Measurements from ENCODE around the gene ITPR3. TPM values are rescaled to one million over a fixed set of nuclear protein-coding genes. Genes with fewer than 3 reads are reported as not detected.

The ITPR3 gene
- polyA plus RNA-seq, 1 donor (not counting 4 experiments of a cell fraction or from before 2014, with no cell fraction given): 43.3 TPM

DNA sequence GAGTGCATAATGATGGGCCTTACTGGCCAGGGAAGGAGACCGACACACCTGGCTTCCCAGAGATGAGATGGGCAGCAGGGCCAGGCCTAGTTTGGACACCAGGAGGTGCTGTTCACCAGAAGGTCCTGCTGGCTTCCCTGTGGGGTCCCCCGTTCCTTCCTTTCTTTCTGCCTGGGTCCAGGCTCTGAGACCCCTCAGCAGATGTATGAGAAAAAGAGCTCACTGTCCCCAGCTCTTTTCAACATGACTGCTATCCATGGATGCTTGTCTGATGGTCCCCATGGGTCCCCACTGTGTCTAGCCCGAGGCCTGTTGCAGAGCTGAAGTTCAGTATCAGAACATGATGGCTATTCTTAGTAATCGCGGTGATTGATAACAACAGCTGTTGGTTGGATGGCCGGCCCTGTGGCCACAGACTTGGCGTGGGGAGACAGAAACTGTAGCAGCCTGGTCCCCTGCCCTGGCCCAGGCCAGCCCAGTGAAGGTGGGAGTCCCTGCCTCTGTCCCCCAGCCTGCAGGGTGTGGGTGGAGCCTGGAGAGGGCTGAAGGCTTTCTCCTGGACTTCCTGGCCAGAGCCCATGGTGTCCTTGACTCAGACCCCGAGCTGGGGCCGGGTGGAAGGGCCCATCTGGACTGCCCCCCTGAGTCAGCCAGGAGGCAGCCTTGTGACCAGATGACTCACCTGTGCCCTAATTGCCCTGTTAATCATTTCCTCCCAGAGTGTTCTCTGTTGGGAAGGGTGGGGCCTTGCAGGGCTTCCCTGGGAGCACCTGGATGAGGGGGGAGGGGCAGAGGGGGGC lies 31.2 kb upstream of the ITPR3 start:
- H3K9me3 ChIP-seq (ENCODE audit: control insufficient read depth, low read depth, low read length): no peaks in the 10 kb centered on the region
- TF ChIP-seq EZH2 (IDR thresholded peaks at IDR 0.05; ENCODE audit: low read length): no peak
- TF ChIP-seq, protein P1, sequence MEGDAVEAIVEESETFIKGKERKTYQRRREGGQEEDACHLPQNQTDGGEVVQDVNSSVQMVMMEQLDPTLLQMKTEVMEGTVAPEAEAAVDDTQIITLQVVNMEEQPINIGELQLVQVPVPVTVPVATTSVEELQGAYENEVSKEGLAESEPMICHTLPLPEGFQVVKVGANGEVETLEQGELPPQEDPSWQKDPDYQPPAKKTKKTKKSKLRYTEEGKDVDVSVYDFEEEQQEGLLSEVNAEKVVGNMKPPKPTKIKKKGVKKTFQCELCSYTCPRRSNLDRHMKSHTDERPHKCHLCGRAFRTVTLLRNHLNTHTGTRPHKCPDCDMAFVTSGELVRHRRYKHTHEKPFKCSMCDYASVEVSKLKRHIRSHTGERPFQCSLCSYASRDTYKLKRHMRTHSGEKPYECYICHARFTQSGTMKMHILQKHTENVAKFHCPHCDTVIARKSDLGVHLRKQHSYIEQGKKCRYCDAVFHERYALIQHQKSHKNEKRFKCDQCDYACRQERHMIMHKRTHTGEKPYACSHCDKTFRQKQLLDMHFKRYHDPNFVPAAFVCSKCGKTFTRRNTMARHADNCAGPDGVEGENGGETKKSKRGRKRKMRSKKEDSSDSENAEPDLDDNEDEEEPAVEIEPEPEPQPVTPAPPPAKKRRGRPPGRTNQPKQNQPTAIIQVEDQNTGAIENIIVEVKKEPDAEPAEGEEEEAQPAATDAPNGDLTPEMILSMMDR (optimal IDR thresholded peaks at IDR 0.05 in 1 of 3, IDR thresholded peaks at IDR 0.05 in 1 of 3, conservative IDR thresholded peaks at IDR 0.05 in 1 of 3; ENCODE audit: extremely low read depth in 1 of 3, insufficient read depth in 2 of 3, low read length in 3 of 3): peak in 2 of 3 experiments; percentile 91 to 97
- DNase-seq (ENCODE audit: low read depth, low spot score) (peak; percentile 97), FAIRE-seq (peak; percentile 73)
- H3K4me3 ChIP-seq (ENCODE audit: control insufficient read depth in 2 of 3, extremely low read depth in 1 of 3, insufficient read depth in 2 of 3, low read depth in 1 of 3, low read length in 3 of 3): peak overlapping the region in 2 of 3 experiments; percentile 20 to 47
- no peaks in the 10 kb centered on the region for H3K79me2 ChIP-seq (ENCODE audit: control insufficient read depth, insufficient read depth, low read length)
- H3K4me2 ChIP-seq (ENCODE audit: control insufficient read depth, extremely low read depth, insufficient read depth, low read depth, low read length): peak overlapping the region; percentile 80
- peaks cover 47% of the 10 kb centered on the region for H3K4me1 ChIP-seq (ENCODE audit: control insufficient read depth, extremely low read depth, insufficient read depth, low read length)
- peak overlapping the region; percentile 52 for H2AFZ ChIP-seq (ENCODE audit: control insufficient read depth, low read length)
- peak overlapping the region; percentile 82 for H3K9ac ChIP-seq (ENCODE audit: control insufficient read depth, extremely low read depth, insufficient read depth, low read length)
- H3K27ac ChIP-seq (ENCODE audit: control insufficient read depth, insufficient read depth, low read length): peak overlapping the region; percentile 96
- no peaks in the 10 kb centered on the region for H3K36me3 ChIP-seq (ENCODE audit: control insufficient read depth in 2 of 2, extremely low read depth in 1 of 2, insufficient read depth in 2 of 2, low read length in 2 of 2)
- dilution Hi-C loops (cut with MboI; ENCODE audit: extremely low pct_ligation_motif_present, low sequenced_read_pairs): no loop called here
- H4K20me1 ChIP-seq (ENCODE audit: control insufficient read depth, extremely low read depth, insufficient read depth, low read length): no peaks in the 10 kb centered on the region
- H3K9me1 ChIP-seq (ENCODE audit: control insufficient read depth, extremely low read depth, insufficient read depth, low read length): no peaks in the 10 kb centered on the region
- no peaks in the 10 kb centered on the region for H3K27me3 ChIP-seq (ENCODE audit: control insufficient read depth, extremely low read depth, insufficient read depth, low read length)

DNA sequence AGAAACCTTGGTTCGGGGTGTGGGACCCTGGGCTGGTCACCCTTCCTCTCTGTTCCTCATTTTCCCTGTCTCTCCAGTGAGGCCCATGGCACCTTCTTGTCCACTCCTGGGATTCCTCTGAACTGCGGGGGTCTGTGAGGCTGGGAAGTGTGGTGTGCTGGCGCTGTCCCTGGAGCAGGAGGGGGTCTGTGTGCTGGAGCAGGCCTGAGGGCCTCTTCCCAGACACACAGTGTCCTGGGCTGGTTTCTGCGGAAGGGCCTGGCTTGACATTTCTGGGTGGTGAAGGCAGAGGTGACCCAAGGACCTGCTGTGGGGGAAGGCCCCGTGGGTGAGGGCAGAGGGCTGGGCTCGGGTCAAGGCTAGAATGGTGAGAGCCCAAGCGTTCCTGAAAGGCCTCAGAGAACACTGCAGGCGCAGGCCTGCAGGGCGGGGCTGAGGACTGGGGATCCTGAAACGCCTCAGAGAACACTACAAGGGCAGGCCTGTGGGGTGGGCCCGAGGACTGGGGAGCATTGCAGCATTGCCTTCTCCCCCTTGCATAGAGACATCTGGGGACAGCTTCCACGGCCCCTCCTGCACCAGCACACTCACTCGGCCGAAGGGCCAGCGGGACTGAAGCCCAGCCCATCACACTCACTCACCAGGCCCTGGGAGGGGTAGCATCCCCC lies 30.5 kb upstream of the ITPR3 start:
- no peaks in the 10 kb centered on the region for H3K27me3 ChIP-seq (ENCODE audit: control insufficient read depth, extremely low read depth, insufficient read depth, low read length)
- peaks cover 40% of the 10 kb centered on the region for H3K4me1 ChIP-seq (ENCODE audit: control insufficient read depth, extremely low read depth, insufficient read depth, low read length)
- H3K9ac ChIP-seq (ENCODE audit: control insufficient read depth, extremely low read depth, insufficient read depth, low read length): peak overlapping the region; percentile 82
- DNase-seq (ENCODE audit: low read depth, low spot score) (no peak), FAIRE-seq (peak; percentile 20)
- peak overlapping the region; percentile 96 for H3K27ac ChIP-seq (ENCODE audit: control insufficient read depth, insufficient read depth, low read length)
- H3K9me3 ChIP-seq (ENCODE audit: control insufficient read depth, low read depth, low read length): no peaks in the 10 kb centered on the region
- H2AFZ ChIP-seq (ENCODE audit: control insufficient read depth, low read length): peak overlapping the region; percentile 39
- H3K9me1 ChIP-seq (ENCODE audit: control insufficient read depth, extremely low read depth, insufficient read depth, low read length): no peaks in the 10 kb centered on the region
- H3K4me2 ChIP-seq (ENCODE audit: control insufficient read depth, extremely low read depth, insufficient read depth, low read depth, low read length): peak overlapping the region; percentile 80
- no peaks in the 10 kb centered on the region for H3K36me3 ChIP-seq (ENCODE audit: control insufficient read depth in 2 of 2, extremely low read depth in 1 of 2, insufficient read depth in 2 of 2, low read length in 2 of 2)
- H3K79me2 ChIP-seq (ENCODE audit: control insufficient read depth, insufficient read depth, low read length): no peaks in the 10 kb centered on the region
- dilution Hi-C loops (cut with MboI; ENCODE audit: extremely low pct_ligation_motif_present, low sequenced_read_pairs): no loop called here
- H3K4me3 ChIP-seq (ENCODE audit: control insufficient read depth in 2 of 3, extremely low read depth in 1 of 3, insufficient read depth in 2 of 3, low read depth in 1 of 3, low read length in 3 of 3): peak overlapping the region in 1 of 3 experiments; percentile 34
- TF ChIP-seq EZH2 (IDR thresholded peaks at IDR 0.05; ENCODE audit: low read length): no peak
- TF ChIP-seq, protein P1 (optimal IDR thresholded peaks at IDR 0.05 in 1 of 3, IDR thresholded peaks at IDR 0.05 in 1 of 3, conservative IDR thresholded peaks at IDR 0.05 in 1 of 3; ENCODE audit: extremely low read depth in 1 of 3, insufficient read depth in 2 of 3, low read length in 3 of 3): no peak
- H4K20me1 ChIP-seq (ENCODE audit: control insufficient read depth, extremely low read depth, insufficient read depth, low read length): no peaks in the 10 kb centered on the region

All from keratinocyte (primary cell).